GM12801 (cell line): Measurements from ENCODE around the gene IHH.

ENCODE experiments used
- TF ChIP-seq, protein P1 (sequence below): IDR thresholded peaks from one replicate; pipeline ENCODE4 v1.5.1; 2011; ENCODE audit warnings: control low read depth; ENCODE audit not compliant: insufficient read length; ENCODE audit errors: extremely low read depth

Gene IHH

DNA sequence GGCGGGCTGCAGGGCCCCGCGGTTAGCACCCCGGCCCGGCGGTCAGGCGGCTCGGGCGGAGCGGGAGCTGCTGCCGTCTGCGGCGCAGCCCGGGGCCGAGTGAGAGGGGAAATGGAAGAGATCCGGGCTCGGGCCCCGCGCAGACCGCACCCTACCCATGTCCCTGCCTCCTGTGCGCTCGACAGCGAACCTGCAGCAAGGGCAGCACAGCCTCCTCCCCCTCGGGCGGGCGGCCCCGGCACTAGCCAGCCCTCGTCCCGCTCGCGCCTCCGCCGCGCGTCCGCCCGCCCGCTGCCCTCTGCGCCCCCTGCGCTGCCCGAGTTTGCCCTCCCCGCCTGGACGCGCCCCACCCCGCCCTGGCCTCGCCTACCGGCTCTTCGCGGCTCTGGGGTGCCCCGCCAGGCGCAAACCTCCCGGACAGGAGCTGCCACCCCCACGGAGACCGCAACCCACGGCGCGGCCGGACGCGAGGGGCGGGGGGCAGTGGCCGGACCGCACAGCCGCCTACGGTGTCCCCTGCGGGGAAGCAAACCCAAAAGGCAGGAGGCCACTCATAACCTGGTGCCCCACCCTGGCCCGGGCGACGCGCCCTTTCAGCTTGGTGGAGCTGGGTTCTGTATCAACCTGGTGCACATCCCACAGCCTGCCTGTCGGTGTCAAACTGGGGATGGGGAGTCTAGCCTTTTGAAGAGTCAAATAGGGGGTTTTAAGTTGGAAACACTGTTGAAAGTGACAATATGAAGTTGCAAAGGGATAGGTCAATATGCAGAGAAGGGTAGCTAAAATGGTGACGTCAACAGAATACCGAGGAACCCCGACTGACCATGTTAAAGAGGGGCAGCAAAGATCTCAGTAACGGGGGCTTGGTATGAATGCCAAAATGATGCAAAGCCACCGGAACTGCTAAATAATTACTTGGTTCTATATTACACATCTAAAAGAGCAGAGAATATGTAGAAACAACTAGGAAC lies at the start of gene IHH:
TSS of gene IHH (minus strand) at position 101 of the 971 bp plus-strand sequence. CDS start 454 bp downstream, outside the sequence.
- TF ChIP-seq, protein P1, sequence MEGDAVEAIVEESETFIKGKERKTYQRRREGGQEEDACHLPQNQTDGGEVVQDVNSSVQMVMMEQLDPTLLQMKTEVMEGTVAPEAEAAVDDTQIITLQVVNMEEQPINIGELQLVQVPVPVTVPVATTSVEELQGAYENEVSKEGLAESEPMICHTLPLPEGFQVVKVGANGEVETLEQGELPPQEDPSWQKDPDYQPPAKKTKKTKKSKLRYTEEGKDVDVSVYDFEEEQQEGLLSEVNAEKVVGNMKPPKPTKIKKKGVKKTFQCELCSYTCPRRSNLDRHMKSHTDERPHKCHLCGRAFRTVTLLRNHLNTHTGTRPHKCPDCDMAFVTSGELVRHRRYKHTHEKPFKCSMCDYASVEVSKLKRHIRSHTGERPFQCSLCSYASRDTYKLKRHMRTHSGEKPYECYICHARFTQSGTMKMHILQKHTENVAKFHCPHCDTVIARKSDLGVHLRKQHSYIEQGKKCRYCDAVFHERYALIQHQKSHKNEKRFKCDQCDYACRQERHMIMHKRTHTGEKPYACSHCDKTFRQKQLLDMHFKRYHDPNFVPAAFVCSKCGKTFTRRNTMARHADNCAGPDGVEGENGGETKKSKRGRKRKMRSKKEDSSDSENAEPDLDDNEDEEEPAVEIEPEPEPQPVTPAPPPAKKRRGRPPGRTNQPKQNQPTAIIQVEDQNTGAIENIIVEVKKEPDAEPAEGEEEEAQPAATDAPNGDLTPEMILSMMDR, result no peak

DNA sequence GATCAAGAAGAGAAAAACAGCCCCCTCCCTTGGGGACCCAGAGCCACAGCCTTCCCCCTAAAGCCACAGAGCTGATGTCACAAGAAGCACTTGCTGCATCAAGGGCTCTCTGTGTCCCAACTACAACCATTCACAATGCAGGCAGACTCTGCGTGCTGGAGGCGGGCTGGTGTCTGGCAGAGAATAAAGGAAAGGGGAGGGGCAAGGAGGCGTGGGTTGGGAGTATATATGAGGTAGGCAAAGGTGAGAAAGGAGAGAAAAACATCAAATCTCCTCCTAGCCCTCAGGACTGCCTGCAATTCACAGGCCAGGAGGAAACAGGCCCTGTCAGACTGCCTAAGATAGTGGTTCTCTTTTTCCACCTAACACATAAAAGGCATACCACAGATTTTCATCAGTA lies 48.8 kb upstream of the IHH start:
- TF ChIP-seq, protein P1, result no peak

DNA sequence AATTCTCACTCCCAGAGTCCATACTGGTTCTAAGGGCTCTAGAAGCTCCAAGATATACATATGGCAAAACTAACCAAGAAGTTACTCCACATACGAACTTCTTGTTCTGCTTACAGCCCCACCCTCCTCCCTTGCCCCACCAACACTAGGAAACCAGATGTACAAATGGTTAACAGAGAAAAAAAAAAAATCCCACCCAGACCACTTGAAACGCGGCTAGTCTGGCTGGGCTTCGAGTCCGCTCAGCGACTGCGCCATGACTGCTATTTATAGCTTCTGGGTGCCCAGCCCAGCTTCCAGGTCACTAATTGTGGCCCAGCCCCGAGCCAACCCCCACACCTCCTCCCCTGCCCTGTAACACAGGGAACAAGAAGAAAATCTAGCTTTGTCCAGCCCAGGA lies 47.0 kb upstream of the IHH start:
- TF ChIP-seq, protein P1, result no peak

DNA sequence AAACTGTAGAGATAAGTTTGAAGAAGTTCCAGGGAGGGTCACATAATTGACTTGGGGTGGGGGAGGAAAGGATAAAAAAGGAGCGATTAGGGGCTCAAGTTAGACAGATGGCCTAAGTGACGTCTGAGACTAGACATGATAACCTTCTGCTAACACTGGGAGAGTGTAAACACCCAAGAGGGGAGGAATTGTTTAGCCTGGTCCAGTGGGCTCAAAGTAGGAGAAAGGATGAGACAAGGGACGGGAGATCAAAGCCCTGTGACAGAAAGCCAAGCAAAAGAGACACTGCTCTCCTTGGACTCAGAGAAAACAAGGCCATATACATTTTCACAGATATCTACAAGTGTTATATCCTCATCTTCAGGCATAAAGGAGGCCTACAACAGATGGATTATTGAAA lies 45.5 kb upstream of the IHH start:
- TF ChIP-seq, protein P1, result no peak

DNA sequence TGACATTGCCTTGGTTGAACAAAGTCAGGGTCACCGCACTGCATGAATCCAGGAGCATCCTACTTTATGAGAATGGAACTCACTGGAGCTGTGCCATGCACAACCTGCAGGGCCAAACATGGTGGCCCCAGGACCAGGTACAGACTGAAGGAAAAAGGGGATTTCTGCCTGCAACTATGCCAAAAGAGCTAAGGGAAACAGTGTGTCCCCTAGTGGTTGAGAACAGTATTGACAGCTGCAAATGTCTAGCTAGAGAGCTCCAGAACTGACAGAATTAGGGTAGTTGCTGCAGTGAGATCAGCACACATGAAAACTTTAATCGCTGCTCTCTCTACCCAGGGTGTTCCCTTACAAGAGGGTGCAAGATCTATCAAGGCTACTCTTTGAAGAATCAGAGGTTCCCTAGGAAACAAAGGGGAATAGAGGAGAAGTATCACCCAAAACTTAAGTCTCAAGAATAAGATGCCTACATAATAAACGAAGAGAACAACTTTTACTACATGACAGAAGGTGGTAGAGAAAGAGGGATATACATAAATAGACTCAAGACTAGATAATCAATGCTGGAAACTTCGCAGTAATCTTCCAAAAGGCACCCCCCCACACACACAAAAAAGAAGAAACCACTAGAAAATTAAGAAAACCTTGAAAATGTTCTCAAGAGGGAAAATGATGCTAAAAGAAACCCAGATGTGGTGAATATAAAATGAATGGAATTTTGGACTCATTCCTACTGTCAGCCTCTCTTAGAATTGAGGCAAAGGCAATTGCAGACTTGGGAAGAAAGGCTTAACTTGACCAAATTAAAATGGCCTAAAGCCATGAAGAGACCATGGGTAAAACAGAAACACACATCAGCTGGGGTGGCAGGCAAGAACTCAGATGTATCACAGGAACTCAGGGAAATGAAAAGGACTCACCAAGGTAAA lies 43.6 kb upstream of the IHH start:
- TF ChIP-seq, protein P1, result no peak

DNA sequence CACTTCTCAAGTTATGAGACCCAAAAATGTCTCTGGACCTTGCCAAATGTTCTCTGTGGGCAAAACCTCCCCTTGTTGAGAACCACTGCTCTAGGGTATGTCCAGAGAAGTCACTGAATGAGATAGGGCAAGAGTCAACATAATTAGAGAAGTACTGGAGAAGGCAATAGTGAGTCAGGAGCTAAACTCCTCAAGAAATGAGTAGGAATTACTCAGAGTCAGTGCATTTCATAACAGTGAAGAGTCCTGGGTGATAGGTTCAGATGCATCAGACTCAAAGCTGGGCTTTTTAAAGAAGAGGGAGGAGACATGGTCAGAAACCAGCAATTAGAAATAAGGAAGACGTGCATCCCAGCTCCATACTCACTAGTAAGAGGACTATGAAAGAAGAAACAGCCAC lies 38.6 kb upstream of the IHH start:
- TF ChIP-seq, protein P1, result no peak

DNA sequence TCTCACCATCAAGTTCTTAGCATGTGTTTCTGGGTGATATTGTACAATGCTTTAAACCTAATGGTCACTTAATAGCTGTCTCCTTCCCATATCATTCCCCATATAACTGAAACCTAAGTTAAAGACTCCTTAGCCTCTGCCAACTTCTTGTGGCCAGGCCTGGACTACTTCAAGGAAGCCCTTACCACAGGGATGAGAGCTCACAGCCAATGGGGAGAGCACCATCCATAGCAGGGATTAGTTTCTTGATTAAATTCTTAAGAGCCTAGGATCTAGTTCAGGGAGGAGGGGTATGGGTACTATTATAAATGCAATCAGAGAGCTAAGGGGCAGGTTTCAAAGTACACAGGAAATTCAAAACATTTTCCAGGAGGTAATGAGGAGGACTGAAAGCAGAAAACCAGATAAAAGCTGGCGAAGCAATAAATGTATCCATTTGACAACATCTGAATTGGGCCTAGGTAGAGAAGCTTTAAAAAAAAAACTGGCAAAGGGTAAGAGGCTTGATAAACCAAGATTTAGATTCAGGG lies 34.8 kb upstream of the IHH start:
- TF ChIP-seq, protein P1, result no peak
